Fibroblast of mammary gland (primary cell): Measurements from ENCODE around the gene BAZ1B.
"Not testable (repeated sequence)": the region's sequence is repeated elsewhere in the genome, so short reads cannot be mapped to it uniquely, and the experiment has no call there.

Experiments used
- DNase-seq: peaks from one replicate; pipeline ENCODE4 v3.0.0-alpha.2; 2010; ENCODE audit warnings: low read depth
- H3K4me3 ChIP-seq: 2 replicates; pipeline ENCODE4 v1.5.1; 2011; ENCODE audit warnings: low read depth, mild to moderate bottlenecking, low read length, moderate library complexity; ENCODE audit not compliant: control insufficient read depth
- CTCF ChIP-seq: conservative IDR thresholded peaks from 2 replicates; pipeline ENCODE4 v1.5.1; 2011; ENCODE audit warnings: low read depth, low read length, inconsistent platforms; ENCODE audit not compliant: control insufficient read depth, insufficient read depth

The BAZ1B gene

GRCh38 chr7:73477376-73477775, 44.7 kb downstream of the BAZ1B start:
- no peak for TF ChIP-seq CTCF
- DNase-seq = no peak
- H3K4me3 ChIP-seq = no peak overlapping the region

GRCh38 chr7:73470208-73470607, 51.9 kb downstream of the BAZ1B start:
- no peak overlapping the region for H3K4me3 ChIP-seq
- peak; percentile 28 for DNase-seq
- no peak for TF ChIP-seq CTCF

DNA sequence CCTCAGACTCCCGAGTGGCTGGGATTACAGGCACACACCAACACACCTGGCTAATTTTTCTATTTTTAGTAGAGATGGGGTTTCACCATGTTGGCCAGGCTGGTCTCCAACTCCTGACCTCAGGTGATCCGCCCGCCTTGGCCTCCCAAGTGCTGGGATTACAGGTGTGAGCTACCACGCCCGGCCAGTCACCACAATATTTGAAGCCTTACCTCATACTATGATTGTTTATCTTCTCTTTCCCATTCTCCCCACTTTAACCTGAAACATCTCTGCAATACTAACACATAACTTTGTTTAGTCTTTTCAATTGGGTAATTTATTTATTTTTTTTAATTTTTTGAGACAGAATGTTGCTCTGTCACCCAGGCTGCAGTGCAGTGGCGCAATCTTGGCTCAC, 55.0 kb downstream of the BAZ1B start:
- not testable (repeated sequence) for H3K4me3 ChIP-seq, DNase-seq

DNA sequence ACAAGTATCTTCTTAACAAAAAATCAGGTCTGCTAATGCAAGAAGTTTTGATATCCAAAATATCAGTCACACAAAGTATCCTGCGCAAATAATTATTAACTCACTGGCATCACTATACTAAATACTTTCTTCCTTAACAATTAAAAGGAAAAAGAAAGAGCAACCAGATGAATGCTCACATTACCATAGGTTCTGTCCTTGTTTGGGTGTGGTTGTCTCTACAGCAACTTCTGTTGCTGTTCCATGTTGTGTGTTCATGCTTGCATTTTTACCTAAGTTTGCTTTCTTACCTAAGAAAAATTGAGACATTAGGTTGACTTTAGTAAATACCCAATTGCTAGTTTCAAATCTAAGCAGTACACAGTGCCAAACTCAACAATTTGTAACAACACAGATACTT, 56.0 kb downstream of the BAZ1B start:
- TF ChIP-seq CTCF = no peak
- DNase-seq = no peak
- no peak overlapping the region for H3K4me3 ChIP-seq

DNA sequence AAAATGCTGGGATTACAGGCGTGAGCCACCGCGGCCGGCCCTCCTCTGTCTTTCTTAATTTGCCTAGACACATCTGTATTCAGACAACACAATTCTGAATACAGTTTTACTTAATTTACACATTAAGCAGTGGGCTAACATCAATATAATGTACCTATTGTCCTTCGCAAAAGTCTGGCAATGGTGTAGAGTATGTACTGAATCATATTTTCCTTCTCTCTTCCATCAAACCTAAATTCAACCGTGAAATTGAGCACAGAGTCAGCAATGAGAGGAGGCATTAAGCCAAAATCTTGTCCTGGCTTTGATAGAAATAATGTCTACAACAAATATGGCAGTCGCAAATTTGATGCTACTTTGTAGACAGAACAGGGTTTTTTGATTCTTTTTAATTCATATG, 58.1 kb downstream of the BAZ1B start:
- no peak for TF ChIP-seq CTCF
- DNase-seq = no peak
- no peak overlapping the region for H3K4me3 ChIP-seq

DNA sequence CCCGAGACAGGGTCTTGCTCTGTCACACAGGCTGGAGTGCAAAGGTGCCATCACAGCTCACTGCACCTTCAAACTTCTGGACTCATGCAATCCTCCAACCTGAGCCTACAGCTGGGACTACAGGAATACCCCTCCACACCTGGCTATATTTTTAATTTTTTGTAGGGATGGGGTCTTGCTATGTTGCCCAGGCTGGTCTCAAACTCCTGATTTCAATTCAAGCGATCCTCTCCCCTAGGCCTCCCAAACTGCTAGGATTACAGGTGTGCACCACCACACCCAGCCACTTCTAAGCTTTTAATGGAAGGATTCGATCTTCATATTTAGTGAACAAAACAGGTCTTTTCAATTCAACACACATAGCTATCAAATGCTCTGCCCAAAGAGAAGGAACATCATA, 58.8 kb downstream of the BAZ1B start:
- no peak overlapping the region for H3K4me3 ChIP-seq

DNA sequence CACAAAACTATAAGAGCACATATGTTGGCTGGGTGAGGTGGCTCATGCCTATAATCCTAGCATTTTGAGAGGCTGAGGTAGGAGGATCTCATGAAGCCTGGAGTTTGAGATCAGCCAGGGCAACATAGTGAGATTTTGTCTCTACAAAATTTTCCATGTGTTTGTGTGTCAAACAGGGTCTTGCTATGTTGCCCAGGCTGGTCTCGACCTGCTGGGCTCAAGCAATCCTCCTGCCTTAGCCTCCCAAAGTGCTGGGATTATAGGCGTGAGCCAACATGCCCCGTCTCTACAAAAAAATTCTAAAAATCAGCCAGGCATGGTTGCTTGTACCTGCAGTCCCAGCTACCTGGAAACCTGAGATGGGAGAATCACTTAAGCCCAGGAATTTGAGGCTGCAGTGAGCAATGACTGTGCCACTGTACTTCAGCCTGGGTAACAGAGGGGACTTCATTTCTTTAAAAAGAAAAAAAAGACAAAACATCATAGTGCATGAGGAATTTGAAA, 60.3 kb downstream of the BAZ1B start:
- no peak for TF ChIP-seq CTCF
- no peak for DNase-seq
- H3K4me3 ChIP-seq = no peak overlapping the region

More for the DNA sequence above, 58.8 kb downstream of the BAZ1B start:
- TF ChIP-seq CTCF = no peak
- no peak for DNase-seq

DNA sequence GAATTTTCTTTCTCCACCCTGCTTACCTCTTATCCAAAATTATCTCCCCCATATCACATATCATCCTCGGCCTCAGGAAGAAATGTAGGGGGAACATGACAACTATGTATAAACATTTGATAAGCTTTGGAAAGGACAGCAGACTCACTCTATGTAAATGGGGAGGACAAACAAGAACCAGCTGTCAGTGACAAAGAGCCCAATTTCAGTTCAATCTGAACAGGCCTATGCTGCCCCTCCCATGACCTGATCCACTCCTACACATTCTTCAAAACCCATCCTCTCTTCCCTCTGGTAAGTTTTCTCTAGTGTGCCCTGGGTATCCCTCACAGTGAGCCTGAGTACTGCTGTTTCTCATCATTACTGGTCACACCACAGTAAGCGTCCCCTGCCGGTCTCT, 67.7 kb downstream of the BAZ1B start:
- DNase-seq = no peak
- H3K4me3 ChIP-seq = no peak overlapping the region
- no peak for TF ChIP-seq CTCF
